Measurements from ENCODE around the gene OR56B1. TPM values are rescaled to one million over a fixed set of nuclear protein-coding genes. Genes with fewer than 3 reads are reported as not detected.
A peak's percentile ranks its signal among the peaks of the same experiment; 100 is the strongest.

The OR56B1 gene
- total and polyA plus RNA-seq, 2 experiments from 2014 or later: not detected

DNA sequence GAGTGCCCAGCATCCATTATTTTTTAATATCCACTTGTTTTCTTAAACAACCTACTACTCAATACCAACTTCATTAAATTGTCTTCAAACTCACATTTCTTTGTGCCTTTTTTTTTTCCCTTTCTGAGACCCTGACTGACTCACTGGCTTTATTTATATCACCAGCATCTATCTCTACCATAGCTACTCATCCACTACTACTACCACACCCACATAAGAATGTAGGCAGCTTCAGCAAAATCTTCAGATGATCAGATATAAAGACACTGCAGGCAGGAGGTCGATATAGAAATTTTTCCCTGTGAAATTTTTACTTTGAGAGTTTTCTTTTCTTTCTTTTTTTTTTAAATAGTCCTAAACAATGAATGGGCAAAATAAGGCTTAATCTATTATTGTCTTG lies 2.2 kb downstream of the OR56B1 start:
- Histone ChIP-seq H3K4me3 (no peak overlapping the region), H3K9ac (no peak overlapping the region), H3K4me1 (ENCODE audit: insufficient read depth) (peaks cover 6% of the 10 kb centered on the region; the same call in 1 of the 2 replicates), H3K9me3 (ENCODE audit: low read depth) (no peaks in the 10 kb centered on the region), H3K4me2 (ENCODE audit: unreplicated experiment) (no peak overlapping the region), H3K27ac (no peak overlapping the region), H3K9me2 (ENCODE audit: insufficient read depth) (no peaks in the 10 kb centered on the region), H2AFZ (no peak overlapping the region), H3K36me3 (ENCODE audit: low read depth) (no peaks in the 10 kb centered on the region), H3K27me3 (replicated peaks; ENCODE audit: insufficient read depth) (no peaks in the 10 kb centered on the region), H3F3A (ENCODE audit: insufficient read depth) (no peaks in the 10 kb centered on the region), H3K79me2 (ENCODE audit: insufficient read depth) (no peaks in the 10 kb centered on the region), H4K20me1 (ENCODE audit: insufficient read depth) (no peaks in the 10 kb centered on the region)
- no peak for TF ChIP-seq EZH2phosphoT487 (IDR thresholded peaks at IDR 0.05; ENCODE audit: insufficient read depth, low read depth)
- TF ChIP-seq EZH2 (IDR thresholded peaks at IDR 0.05; ENCODE audit: insufficient read depth, poor library complexity, severe bottlenecking): no peak
- 53 to 60% methylated on average over 1 of the region's 1 CpG for WGBS, 2 experiments (ENCODE audit: low coverage in 1 of 2, low lambda C conversion rate in 2 of 2, missing lambda C conversion rate in 2 of 2)
- in situ Hi-C loops (cut with MboI): no loop called here
- DNase-seq: no peak

GRCh38 chr11:5746614-5747013 lies 10.4 kb downstream of the OR56B1 start:
- no peaks in the 10 kb centered on the region for H3F3A ChIP-seq (ENCODE audit: insufficient read depth)

DNA sequence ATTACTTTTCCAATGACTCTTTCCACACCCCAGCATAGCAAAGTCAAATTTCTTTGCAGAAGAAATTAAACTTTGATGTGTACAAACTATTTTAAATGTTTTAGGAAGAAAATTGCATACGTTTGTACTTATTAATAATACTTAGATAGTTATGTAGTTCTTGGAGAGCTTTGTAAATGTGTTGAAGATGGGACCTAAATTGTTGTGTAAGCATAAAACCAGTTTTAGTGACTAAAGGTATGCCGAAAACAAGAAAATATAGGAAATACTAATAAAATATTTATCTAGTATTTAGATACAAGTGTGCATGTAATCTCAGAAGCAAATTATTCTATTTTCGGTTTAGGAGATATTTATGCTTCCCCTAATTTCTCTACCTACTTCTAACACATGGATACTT lies 13.6 kb downstream of the OR56B1 start:
- Histone ChIP-seq H3K79me2 (ENCODE audit: insufficient read depth) (no peaks in the 10 kb centered on the region), H3K9me2 (ENCODE audit: insufficient read depth) (no peaks in the 10 kb centered on the region; the same call in 1 of the 2 replicates), H3K27ac (no peak overlapping the region), H3K27me3 (replicated peaks; ENCODE audit: insufficient read depth) (no peaks in the 10 kb centered on the region), H3F3A (ENCODE audit: insufficient read depth) (no peaks in the 10 kb centered on the region), H3K4me3 (no peak overlapping the region), H3K4me1 (ENCODE audit: insufficient read depth) (no peaks in the 10 kb centered on the region), H3K4me2 (ENCODE audit: unreplicated experiment) (no peak overlapping the region), H3K9me3 (ENCODE audit: low read depth) (no peaks in the 10 kb centered on the region), H2AFZ (no peak overlapping the region), H3K36me3 (ENCODE audit: low read depth) (no peaks in the 10 kb centered on the region), H3K9ac (no peak overlapping the region), H4K20me1 (ENCODE audit: insufficient read depth) (no peaks in the 10 kb centered on the region)
- in situ Hi-C loops (cut with MboI): no loop called here
- no peak for DNase-seq
- TF ChIP-seq EZH2phosphoT487 (IDR thresholded peaks at IDR 0.05; ENCODE audit: insufficient read depth, low read depth) (no peak), EZH2 (IDR thresholded peaks at IDR 0.05; ENCODE audit: insufficient read depth, poor library complexity, severe bottlenecking) (no peak)
- WGBS, 2 experiments (ENCODE audit: low coverage in 1 of 2, low lambda C conversion rate in 2 of 2, missing lambda C conversion rate in 2 of 2): 45 to 50% methylated on average over 3 of the region's 3 CpGs

More at GRCh38 chr11:5746614-5747013, 10.4 kb downstream of the OR56B1 start:
- no peak overlapping the region for H3K9ac ChIP-seq
- no peaks in the 10 kb centered on the region for H3K36me3 ChIP-seq (ENCODE audit: low read depth)
- no peak overlapping the region for H3K4me2 ChIP-seq (ENCODE audit: unreplicated experiment)
- H4K20me1 ChIP-seq (ENCODE audit: insufficient read depth): no peaks in the 10 kb centered on the region
- H3K4me3 ChIP-seq: no peak overlapping the region
- H3K27me3 ChIP-seq (replicated peaks; ENCODE audit: insufficient read depth): no peaks in the 10 kb centered on the region
- no peak for DNase-seq
- H3K9me3 ChIP-seq (ENCODE audit: low read depth): no peaks in the 10 kb centered on the region
- in situ Hi-C loops (cut with MboI): no loop called here
- TF ChIP-seq EZH2 (IDR thresholded peaks at IDR 0.05; ENCODE audit: insufficient read depth, poor library complexity, severe bottlenecking): no peak
- TF ChIP-seq EZH2phosphoT487 (IDR thresholded peaks at IDR 0.05; ENCODE audit: insufficient read depth, low read depth): no peak
- H2AFZ ChIP-seq: no peak overlapping the region
- H3K27ac ChIP-seq: no peak overlapping the region
- WGBS, 2 experiments (ENCODE audit: low coverage in 1 of 2, low lambda C conversion rate in 2 of 2, missing lambda C conversion rate in 2 of 2): 68 to 94% methylated on average over 3 of the region's 3 CpGs
- H3K9me2 ChIP-seq (ENCODE audit: insufficient read depth): no peaks in the 10 kb centered on the region; the same call in 1 of the 2 replicates
- H3K4me1 ChIP-seq (ENCODE audit: insufficient read depth): no peaks in the 10 kb centered on the region
- no peaks in the 10 kb centered on the region for H3K79me2 ChIP-seq (ENCODE audit: insufficient read depth)

GRCh38 chr11:5753943-5754342 lies 17.7 kb downstream of the OR56B1 start, which contains the start of gene OR52N4:
Gene OR52N4 (plus strand): TSS chr11:5754243. CDS start chr11:5754741, 498 bp downstream.
- H3F3A ChIP-seq (ENCODE audit: insufficient read depth): no peaks in the 10 kb centered on the region
- no peak within 1 kb of the TSS for H3K9ac ChIP-seq
- no peaks in the 10 kb centered on the region for H3K27me3 ChIP-seq (replicated peaks; ENCODE audit: insufficient read depth)
- no peak within 1 kb of the TSS for H3K27ac ChIP-seq
- no peak within 1 kb of the TSS for H3K4me3 ChIP-seq
- H3K9me3 ChIP-seq (ENCODE audit: low read depth): no peaks in the 10 kb centered on the region
- H3K4me2 ChIP-seq (ENCODE audit: unreplicated experiment): no peak within 1 kb of the TSS
- no peaks in the 10 kb centered on the region for H3K4me1 ChIP-seq (ENCODE audit: insufficient read depth)
- DNase-seq: no peak
- TF ChIP-seq EZH2 (IDR thresholded peaks at IDR 0.05; ENCODE audit: insufficient read depth, poor library complexity, severe bottlenecking) (no peak), EZH2phosphoT487 (IDR thresholded peaks at IDR 0.05; ENCODE audit: insufficient read depth, low read depth) (no peak)
- no peaks in the 10 kb centered on the region for H3K36me3 ChIP-seq (ENCODE audit: low read depth)
- H2AFZ ChIP-seq: no peak within 1 kb of the TSS
- in situ Hi-C loops (cut with MboI): no loop called here
- H3K79me2 ChIP-seq (ENCODE audit: insufficient read depth): no peaks in the 10 kb centered on the region
- no peaks in the 10 kb centered on the region for H4K20me1 ChIP-seq (ENCODE audit: insufficient read depth)
- WGBS, 2 experiments (ENCODE audit: low coverage in 1 of 2, low lambda C conversion rate in 2 of 2, missing lambda C conversion rate in 2 of 2): 71 to 89% methylated on average over 1 of the region's 1 CpG
- H3K9me2 ChIP-seq (ENCODE audit: insufficient read depth): no peaks in the 10 kb centered on the region

DNA sequence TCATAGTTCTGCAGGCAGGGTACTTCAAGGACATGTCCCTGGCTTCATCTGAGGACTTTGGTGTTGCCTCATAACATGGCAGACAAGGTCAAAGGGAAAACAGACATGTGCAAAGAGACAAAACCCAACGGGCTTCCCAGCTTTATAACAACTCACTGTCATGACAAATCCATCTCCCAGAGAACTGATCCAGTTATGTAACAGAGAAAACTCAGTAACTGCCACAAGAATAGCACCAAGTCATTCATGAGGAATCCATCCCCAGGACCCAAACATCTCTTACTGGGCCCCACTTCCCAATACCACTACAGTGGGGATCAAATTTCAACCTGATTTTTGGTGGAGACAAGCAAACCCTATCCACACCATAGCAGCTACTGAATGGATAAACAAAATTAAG lies 30.8 kb downstream of the OR56B1 start:
- peak; percentile 3 for DNase-seq
- WGBS, 2 experiments (ENCODE audit: low coverage in 1 of 2, low lambda C conversion rate in 2 of 2, missing lambda C conversion rate in 2 of 2): 40 to 50% methylated on average over 1 of the region's 1 CpG
- Histone ChIP-seq H4K20me1 (ENCODE audit: insufficient read depth) (no peaks in the 10 kb centered on the region), H3K79me2 (ENCODE audit: insufficient read depth) (no peaks in the 10 kb centered on the region), H3K36me3 (ENCODE audit: low read depth) (no peaks in the 10 kb centered on the region), H3K9me3 (ENCODE audit: low read depth) (no peaks in the 10 kb centered on the region), H3K27ac (no peak overlapping the region), H3K4me2 (ENCODE audit: unreplicated experiment) (no peak overlapping the region), H3K27me3 (replicated peaks; ENCODE audit: insufficient read depth) (no peaks in the 10 kb centered on the region), H3F3A (ENCODE audit: insufficient read depth) (no peaks in the 10 kb centered on the region), H3K9ac (no peak overlapping the region), H3K4me3 (no peak overlapping the region), H3K4me1 (ENCODE audit: insufficient read depth) (no peaks in the 10 kb centered on the region), H2AFZ (no peak overlapping the region), H3K9me2 (ENCODE audit: insufficient read depth) (no peaks in the 10 kb centered on the region)
- in situ Hi-C loops (cut with MboI): no loop called here
- TF ChIP-seq EZH2phosphoT487 (IDR thresholded peaks at IDR 0.05; ENCODE audit: insufficient read depth, low read depth): no peak
- TF ChIP-seq EZH2 (IDR thresholded peaks at IDR 0.05; ENCODE audit: insufficient read depth, poor library complexity, severe bottlenecking): no peak

Data from GM23248 (cell line).